Esophagus muscularis mucosa (tissue), 4 donors: Measurements from ENCODE around the gene CXCL12.

ENCODE experiments used
- CTCF ChIP-seq, 3 experiments: fragments of 200-600 bp in 2 of 3; fragments of 450-650 bp in 1 of 3; sonication (generic) in 2 of 3; IDR thresholded peaks; one replicate each; pipeline ENCODE4 v1.5.1; 2017 to 2019; ENCODE audit warnings: antibody characterized with exemption in 3 of 3, mild to moderate bottlenecking in 2 of 3, moderate library complexity in 1 of 3
- EP300 ChIP-seq: sonication (generic); formaldehyde crosslinking; IDR thresholded peaks from one replicate; pipeline ENCODE4 v1.6.1; 2017; ENCODE audit warnings: antibody characterized with exemption
- POLR2AphosphoS5 ChIP-seq, 2 donors: sonication (generic); formaldehyde crosslinking; IDR thresholded peaks; one replicate each; pipeline ENCODE4 v1.6.1; 2017; ENCODE audit warnings: antibody characterized with exemption in 2 of 2

GRCh38 chr10:44396671-44397191 is 11.8 kb upstream of the CXCL12 start:
- TF ChIP-seq CTCF (IDR thresholded peaks at IDR 0.05) (no peak), EP300 (no peak), POLR2AphosphoS5 (IDR thresholded peaks at IDR 0.05) (no peak)
